ENCODE measurements around the gene CCR5AS.

- TF ChIP-seq POLR2AphosphoS5 (IDR thresholded peaks at IDR 0.05) (no peak), CTCF (IDR thresholded peaks at IDR 0.05) (no peak)
These were observed 35.9 kb downstream of the CCR5AS start, which contains the start of gene CCR5 for GRCh38 chr3:46370839-46371518.

Data from prostate gland (tissue), 2 donors.